ENCODE measurements around the gene CLSTN2. TPM values are rescaled to one million over a fixed set of nuclear protein-coding genes. Genes with fewer than 3 reads are reported as not detected.

Gene CLSTN2
- total RNA-seq, 1 donor from 2014 or later, result 143 TPM

DNA sequence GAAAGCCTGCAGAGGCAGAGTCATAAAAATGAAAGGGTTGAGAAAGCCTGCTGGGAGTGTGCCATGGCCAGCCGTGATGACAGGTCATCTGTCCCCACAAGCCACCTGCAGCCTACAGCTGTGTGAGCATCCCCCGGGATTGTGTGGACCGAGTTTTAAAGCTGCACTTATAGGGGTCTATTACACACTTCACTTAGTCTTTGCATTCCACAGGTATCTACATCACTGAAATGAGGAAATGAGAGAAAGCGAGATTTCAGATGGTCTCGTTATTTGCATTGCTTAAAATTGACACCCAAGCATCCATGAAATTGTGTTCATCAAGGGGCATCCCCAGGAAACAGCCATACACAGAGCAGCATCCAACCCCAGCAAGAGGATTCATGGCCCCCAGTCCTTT lies 605.3 kb downstream of the CLSTN2 start:
- H3K4me1 Mint-ChIP-seq (ENCODE audit: unreplicated experiment), result peaks cover under 1% of the 10 kb centered on the region
- TF ChIP-seq, protein P1, sequence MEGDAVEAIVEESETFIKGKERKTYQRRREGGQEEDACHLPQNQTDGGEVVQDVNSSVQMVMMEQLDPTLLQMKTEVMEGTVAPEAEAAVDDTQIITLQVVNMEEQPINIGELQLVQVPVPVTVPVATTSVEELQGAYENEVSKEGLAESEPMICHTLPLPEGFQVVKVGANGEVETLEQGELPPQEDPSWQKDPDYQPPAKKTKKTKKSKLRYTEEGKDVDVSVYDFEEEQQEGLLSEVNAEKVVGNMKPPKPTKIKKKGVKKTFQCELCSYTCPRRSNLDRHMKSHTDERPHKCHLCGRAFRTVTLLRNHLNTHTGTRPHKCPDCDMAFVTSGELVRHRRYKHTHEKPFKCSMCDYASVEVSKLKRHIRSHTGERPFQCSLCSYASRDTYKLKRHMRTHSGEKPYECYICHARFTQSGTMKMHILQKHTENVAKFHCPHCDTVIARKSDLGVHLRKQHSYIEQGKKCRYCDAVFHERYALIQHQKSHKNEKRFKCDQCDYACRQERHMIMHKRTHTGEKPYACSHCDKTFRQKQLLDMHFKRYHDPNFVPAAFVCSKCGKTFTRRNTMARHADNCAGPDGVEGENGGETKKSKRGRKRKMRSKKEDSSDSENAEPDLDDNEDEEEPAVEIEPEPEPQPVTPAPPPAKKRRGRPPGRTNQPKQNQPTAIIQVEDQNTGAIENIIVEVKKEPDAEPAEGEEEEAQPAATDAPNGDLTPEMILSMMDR (IDR thresholded peaks at IDR 0.05), result no peak
- peaks cover 9% of the 10 kb centered on the region for H3K36me3 Mint-ChIP-seq (ENCODE audit: unreplicated experiment)
- H3K4me3 Mint-ChIP-seq (ENCODE audit: unreplicated experiment), result no peak overlapping the region
- peaks cover 6% of the 10 kb centered on the region for H3K9me3 Mint-ChIP-seq (ENCODE audit: unreplicated experiment)
- DNase-seq (ENCODE audit: extremely low spot score, unreplicated experiment), result no peak
- no peaks in the 10 kb centered on the region for H3K27me3 Mint-ChIP-seq (ENCODE audit: unreplicated experiment)
- no peak overlapping the region for H3K27ac Mint-ChIP-seq (ENCODE audit: unreplicated experiment)

DNA sequence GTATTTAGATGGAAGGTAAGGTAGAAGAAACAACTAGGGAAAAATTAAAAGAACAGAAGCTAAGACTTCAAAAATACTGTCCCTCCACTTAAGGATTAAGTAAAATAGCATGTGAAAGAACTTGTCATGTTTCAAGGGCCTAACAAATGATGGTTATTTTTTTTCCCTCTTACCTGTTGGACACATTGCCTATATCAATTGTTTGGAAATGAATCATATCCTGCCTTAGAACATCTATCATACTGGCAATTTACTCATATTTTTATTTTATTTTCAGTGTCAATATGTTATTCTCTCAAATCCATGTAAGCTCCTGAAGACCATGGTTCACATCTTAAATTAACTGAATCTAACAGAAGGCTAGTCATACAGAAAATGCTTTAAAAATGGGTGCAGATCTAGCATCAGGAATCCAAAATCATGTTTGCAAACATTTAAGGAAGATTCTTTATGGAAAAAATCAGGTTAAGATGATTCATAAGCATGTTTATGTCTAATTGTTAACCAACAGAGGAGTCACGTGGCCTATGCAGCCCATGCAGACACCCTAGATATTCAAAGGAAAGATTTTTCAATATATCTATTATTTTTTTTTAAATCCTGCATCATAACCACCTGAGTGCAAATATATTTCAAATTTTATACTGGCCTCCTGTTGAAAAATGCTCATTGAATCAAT lies 607.1 kb downstream of the CLSTN2 start:
- TF ChIP-seq, protein P1 (IDR thresholded peaks at IDR 0.05), result no peak
- no peak overlapping the region for H3K4me3 Mint-ChIP-seq (ENCODE audit: unreplicated experiment)
- no peak overlapping the region for H3K27ac Mint-ChIP-seq (ENCODE audit: unreplicated experiment)
- H3K36me3 Mint-ChIP-seq (ENCODE audit: unreplicated experiment), result peaks cover 13% of the 10 kb centered on the region
- peaks cover 11% of the 10 kb centered on the region for H3K4me1 Mint-ChIP-seq (ENCODE audit: unreplicated experiment)
- H3K27me3 Mint-ChIP-seq (ENCODE audit: unreplicated experiment), result no peaks in the 10 kb centered on the region
- no peaks in the 10 kb centered on the region for H3K9me3 Mint-ChIP-seq (ENCODE audit: unreplicated experiment)
- no peak for DNase-seq (ENCODE audit: extremely low spot score, unreplicated experiment)

DNA sequence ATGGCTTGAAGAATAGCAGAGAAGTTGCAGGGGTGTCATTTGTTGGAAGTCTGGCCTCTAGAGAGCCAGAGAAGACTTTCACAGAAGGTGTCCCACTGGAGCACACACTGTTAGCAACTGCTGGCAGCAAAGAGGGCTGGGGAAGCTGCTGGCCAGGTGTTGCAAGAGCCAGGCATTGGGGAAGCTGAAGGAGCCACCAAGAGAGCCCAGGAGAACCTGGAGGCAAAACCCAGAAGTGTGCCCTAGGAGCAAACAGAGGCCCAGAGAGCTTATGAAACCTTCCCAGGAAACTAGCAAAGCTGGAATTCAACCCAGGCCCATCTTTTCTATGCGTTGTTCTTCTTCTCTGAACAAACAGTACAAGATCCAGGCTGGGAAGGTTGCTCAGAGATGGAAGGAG lies 610.2 kb downstream of the CLSTN2 start:
- peaks cover 17% of the 10 kb centered on the region for H3K36me3 Mint-ChIP-seq (ENCODE audit: unreplicated experiment)
- H3K9me3 Mint-ChIP-seq (ENCODE audit: unreplicated experiment), result no peaks in the 10 kb centered on the region
- DNase-seq (ENCODE audit: extremely low spot score, unreplicated experiment), result no peak
- H3K4me1 Mint-ChIP-seq (ENCODE audit: unreplicated experiment), result peaks cover 11% of the 10 kb centered on the region
- TF ChIP-seq, protein P1 (IDR thresholded peaks at IDR 0.05), result no peak
- no peak overlapping the region for H3K4me3 Mint-ChIP-seq (ENCODE audit: unreplicated experiment)
- H3K27ac Mint-ChIP-seq (ENCODE audit: unreplicated experiment), result no peak overlapping the region
- H3K27me3 Mint-ChIP-seq (ENCODE audit: unreplicated experiment), result no peaks in the 10 kb centered on the region

DNA sequence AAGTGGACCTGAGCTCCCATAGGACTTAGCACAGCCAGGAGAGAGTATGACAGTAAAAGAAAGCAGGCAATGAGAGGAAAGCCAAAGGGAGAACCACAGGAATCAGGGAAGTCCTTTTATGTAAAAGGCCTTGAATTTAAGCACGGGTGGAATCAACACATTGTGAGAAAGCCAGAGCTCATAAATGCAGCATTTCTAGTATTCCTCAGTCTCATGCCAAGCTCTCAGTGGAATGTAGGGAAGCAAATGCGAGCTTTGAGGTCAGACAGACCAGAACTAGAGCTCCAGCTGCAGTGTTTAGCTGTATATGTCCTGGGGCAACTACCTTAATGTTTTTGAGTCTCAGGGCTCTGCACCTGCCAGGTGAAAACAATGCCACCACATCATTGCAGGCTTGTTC lies 610.8 kb downstream of the CLSTN2 start:
- no peaks in the 10 kb centered on the region for H3K27me3 Mint-ChIP-seq (ENCODE audit: unreplicated experiment)
- H3K36me3 Mint-ChIP-seq (ENCODE audit: unreplicated experiment), result peaks cover 17% of the 10 kb centered on the region
- H3K9me3 Mint-ChIP-seq (ENCODE audit: unreplicated experiment), result no peaks in the 10 kb centered on the region
- no peak overlapping the region for H3K4me3 Mint-ChIP-seq (ENCODE audit: unreplicated experiment)
- H3K4me1 Mint-ChIP-seq (ENCODE audit: unreplicated experiment), result peaks cover 11% of the 10 kb centered on the region
- TF ChIP-seq, protein P1 (IDR thresholded peaks at IDR 0.05), result no peak
- peak overlapping the region; percentile 28 for H3K27ac Mint-ChIP-seq (ENCODE audit: unreplicated experiment)
- no peak for DNase-seq (ENCODE audit: extremely low spot score, unreplicated experiment)

DNA sequence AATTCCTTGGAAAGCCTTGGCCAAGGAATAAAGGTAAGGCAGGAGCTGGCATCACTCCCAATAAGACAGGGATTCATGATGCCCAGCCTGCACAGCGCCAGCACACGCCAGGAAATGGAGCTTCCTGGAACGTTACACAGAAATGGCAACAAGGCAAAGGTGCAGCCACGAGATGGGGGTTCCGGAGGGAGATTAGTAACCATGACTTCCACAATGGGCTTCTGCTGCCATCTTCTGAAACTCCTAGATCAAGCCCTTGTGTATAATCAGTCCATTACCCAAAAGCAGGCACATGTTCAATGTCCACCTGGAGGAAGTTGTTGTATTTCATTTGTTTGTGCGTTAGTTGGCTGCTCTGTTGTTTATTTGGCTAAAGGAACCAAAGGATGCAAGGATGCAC lies 611.7 kb downstream of the CLSTN2 start:
- TF ChIP-seq, protein P1 (IDR thresholded peaks at IDR 0.05), result no peak

More for the DNA sequence above, 611.7 kb downstream of the CLSTN2 start:
- Mint-ChIP-seq H3K36me3 (ENCODE audit: unreplicated experiment) (peaks cover 19% of the 10 kb centered on the region), H3K4me1 (ENCODE audit: unreplicated experiment) (peaks cover 11% of the 10 kb centered on the region), H3K9me3 (ENCODE audit: unreplicated experiment) (no peaks in the 10 kb centered on the region), H3K27ac (ENCODE audit: unreplicated experiment) (no peak overlapping the region), H3K4me3 (ENCODE audit: unreplicated experiment) (no peak overlapping the region), H3K27me3 (ENCODE audit: unreplicated experiment) (no peaks in the 10 kb centered on the region)
- DNase-seq (ENCODE audit: extremely low spot score, unreplicated experiment), result no peak

Measured in osteocyte (in vitro differentiated cells).